ENCODE measurements around the gene SYNE1.
A peak's percentile ranks its signal among the peaks of the same experiment; 100 is the strongest.

- TF ChIP-seq POLR2A (IDR thresholded peaks at IDR 0.05): no peak
- TF ChIP-seq, protein P1, sequence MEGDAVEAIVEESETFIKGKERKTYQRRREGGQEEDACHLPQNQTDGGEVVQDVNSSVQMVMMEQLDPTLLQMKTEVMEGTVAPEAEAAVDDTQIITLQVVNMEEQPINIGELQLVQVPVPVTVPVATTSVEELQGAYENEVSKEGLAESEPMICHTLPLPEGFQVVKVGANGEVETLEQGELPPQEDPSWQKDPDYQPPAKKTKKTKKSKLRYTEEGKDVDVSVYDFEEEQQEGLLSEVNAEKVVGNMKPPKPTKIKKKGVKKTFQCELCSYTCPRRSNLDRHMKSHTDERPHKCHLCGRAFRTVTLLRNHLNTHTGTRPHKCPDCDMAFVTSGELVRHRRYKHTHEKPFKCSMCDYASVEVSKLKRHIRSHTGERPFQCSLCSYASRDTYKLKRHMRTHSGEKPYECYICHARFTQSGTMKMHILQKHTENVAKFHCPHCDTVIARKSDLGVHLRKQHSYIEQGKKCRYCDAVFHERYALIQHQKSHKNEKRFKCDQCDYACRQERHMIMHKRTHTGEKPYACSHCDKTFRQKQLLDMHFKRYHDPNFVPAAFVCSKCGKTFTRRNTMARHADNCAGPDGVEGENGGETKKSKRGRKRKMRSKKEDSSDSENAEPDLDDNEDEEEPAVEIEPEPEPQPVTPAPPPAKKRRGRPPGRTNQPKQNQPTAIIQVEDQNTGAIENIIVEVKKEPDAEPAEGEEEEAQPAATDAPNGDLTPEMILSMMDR (IDR thresholded peaks at IDR 0.05): peak in 3 of 4 experiments; percentile 11 to 23 (median 19)
- TF ChIP-seq POLR2AphosphoS5 (IDR thresholded peaks at IDR 0.05): no peak
- TF ChIP-seq EP300 (IDR thresholded peaks at IDR 0.05): no peak
Measured at GRCh38 chr6:152669895-152670294, 32.7 kb upstream of the SYNE1 start.

Data from sigmoid colon (tissue), 4 donors.